HK-2 (cell line): ENCODE measurements around the gene DACT1.

Experiments
- DNase-seq: peaks from one replicate; pipeline ENCODE4 v3.0.0-alpha.2; 2018; ENCODE audit not compliant: unreplicated experiment

DACT1 gene

DNA sequence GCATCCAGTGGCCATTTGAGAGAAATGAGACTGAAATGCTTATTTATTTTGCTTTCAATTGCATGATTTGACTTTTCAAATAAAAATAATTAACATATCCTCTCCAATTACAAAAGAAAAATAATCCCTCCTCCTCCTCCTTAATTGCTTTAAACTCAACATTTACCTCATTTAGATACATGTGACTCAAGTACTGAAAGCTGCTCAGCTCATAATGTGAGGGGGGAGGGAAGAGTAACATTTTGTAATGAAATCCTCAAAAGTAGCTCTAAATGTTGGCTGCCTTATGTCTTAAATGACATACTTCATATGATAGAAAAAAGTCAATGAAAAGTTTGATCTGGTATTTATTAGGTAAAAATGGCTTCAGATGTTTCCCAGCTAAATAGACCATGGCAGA is 29.0 kb downstream of the DACT1 start:
- no peak for DNase-seq

DNA sequence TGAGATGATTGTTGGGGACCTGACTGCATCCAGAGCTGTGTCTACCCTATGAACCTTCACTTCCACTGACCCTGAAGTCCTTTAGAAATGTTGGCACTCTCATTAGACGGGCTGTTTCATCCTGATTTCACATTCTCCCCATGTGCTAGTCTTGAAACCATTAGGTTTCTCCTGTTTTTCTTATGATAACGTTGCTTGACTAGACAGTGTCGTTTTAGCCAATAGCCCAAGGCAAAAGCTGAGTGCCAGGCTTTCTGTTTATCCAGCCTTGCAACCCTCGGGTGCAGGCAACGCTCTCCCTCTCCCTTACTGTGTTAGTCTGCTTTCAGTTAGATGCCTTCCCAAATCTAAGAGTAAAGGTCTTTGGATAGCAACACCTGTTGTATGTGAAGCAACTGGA is 30.1 kb downstream of the DACT1 start:
- no peak for DNase-seq

DNA sequence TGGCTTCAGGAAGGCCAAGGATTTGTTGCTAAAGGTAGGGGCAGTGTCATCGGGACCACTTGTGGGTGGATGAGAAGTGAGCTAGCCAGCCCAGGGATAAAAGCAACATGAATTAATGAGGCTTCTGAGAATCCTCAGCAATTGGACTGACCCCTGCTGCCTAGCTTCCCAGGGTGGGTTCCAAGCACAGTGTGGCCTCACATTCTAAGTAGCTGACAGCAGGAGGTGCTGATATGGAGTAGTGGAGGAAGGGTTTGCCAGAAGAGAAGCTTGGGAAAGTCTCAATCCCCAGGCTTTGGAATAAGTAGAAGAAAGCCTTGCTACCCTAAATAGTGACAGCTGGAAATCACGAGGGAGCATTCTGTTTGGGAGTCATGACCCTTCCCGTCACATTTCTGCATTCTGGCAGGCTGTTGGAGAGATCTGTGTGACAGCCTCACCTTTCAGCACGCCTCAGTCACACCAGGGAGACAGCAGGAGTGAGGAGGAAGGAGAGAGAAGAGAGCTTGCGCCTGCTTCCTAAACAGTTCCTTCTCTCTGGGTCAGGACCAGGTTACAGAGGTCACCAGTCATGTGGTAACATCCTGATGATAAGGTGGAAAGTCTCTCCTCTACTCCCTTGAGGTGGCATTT is 31.2 kb downstream of the DACT1 start:
- no peak for DNase-seq

- no peak for DNase-seq
Observed at GRCh38 chr14:58669556-58670200, 31.9 kb downstream of the DACT1 start.

DNA sequence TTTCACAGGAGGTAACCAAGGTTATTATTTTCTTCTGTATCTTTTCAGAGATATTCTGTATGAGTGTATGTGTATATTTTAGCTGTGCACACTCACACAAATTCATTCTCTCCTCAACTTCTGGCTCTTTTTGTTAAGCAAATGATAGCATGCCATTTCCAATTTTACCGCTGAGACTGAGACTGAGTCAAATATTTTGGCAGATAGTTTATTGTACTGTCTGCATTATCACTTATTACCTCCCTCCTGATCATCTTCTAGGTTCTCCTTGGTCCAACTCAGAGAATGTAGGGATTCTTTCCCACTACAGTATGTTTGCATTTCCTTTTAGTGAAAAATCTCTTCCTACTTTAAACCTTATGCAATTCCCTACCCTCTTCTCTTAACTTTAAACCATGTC is 33.3 kb downstream of the DACT1 start:
- no peak for DNase-seq

DNA sequence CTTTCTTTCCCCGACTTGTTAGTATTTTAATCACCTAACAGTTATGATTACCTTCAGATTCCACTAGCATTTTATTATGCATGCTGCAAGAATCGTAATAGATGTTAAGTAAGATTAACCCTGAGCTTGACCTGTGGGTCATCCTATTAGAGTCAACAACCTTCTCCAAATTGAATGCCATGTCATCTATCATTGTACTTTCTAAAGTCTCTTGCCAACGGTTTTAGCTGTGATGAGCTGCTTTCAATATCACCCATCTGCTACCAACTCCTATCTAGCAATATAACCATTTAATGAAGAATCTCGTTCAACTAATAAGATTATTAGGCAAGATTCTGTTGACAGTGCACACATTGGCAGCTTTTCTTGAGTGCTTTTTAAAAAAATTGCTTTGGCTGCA is 33.7 kb downstream of the DACT1 start:
- no peak for DNase-seq

- no peak for DNase-seq
Observed at GRCh38 chr14:58673722-58674121, 36.0 kb downstream of the DACT1 start.

GRCh38 chr14:58677001-58677400 is 39.2 kb downstream of the DACT1 start:
- DNase-seq, result no peak

- no peak for DNase-seq
Observed at GRCh38 chr14:58677517-58677916, 39.8 kb downstream of the DACT1 start.

DNA sequence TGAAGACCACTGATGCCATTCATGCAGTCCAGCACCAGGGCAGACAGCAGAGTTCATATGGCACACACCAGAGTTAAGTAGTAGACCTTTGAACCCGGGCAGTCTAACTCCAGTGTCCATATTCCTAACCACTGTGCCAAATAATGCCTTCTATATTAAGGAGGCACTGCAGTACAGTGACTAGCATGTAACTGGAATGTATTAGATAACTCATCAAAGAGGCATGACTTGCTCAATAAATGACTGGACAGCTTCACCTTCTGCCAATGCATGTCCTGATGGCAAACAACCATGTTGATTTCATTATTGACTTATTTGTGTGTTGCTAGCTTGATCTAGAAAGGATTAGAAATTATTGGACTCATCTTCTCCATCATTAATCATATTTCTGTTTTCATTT is 40.2 kb downstream of the DACT1 start:
- no peak for DNase-seq

DNA sequence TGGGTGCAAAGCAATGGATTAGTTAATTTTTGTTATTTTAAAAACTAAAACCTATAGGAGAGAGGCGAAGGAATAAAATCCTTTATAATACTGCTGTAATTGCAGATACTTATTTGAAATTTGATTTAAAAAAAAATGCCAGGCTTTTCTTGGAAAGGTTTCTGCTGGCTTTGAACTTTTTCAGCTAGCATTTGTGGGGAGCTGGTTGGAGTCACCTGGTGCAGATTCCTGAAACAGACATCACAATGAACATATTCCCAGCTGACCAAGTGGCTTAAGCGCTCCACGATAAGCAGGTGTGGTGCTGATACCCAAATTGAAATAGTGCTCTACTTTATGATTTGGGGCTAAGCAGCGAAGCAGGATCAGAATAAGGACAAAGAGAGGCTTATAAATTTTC is 42.9 kb downstream of the DACT1 start:
- DNase-seq, result no peak

DNA sequence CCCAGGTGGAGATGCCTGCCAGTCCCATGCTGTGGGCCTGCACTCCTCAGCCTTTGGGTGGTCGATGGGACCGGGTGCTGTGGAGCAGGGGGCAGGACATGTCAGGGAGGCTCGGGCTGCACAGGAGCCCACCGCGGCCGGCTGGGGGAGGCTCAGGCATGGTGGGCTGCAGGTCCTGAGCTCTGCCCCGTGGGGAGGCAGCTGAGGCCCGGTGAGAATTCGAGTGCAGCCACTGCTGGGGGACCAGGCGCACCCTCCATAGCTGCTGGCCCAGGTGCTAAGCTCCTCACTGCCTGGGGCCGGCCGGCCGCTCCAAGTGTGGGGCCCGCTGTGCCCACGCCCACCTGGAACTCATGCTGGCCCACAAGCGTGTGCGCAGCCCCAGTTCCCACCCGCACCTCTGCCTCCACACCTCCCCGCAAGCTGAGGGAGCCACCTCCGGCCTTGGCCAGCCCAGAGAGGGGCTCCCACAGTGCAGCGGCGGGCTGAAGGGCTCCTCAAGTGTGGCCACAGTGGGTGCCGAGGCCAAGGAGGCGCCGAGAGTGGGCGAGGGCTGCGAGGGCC is 49.6 kb downstream of the DACT1 start:
- DNase-seq, result no peak

- DNase-seq, result no peak
Observed at GRCh38 chr14:58690801-58691516, 53.2 kb downstream of the DACT1 start.

DNA sequence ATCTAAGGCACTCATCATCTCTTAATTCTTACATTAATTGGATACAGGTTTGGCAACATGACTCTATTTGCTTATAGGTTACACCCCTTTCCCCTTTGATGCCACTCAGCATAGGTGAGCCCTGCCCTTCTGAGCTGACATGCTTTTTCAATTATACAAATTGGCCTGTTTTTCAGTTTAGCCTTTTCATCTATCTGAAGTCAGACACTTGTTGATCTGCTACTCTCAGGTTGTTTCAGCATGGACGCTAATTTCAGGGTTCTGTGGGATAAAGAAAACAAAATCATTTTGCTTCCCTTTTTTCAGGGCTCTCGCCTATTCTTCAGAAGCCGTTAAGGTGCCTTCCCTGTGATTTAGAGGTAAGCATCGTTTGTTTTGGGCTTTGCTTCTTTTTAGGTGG is 55.3 kb downstream of the DACT1 start:
- DNase-seq, result no peak

- DNase-seq, result no peak
Observed at GRCh38 chr14:58695514-58695913, 57.8 kb downstream of the DACT1 start.

DNA sequence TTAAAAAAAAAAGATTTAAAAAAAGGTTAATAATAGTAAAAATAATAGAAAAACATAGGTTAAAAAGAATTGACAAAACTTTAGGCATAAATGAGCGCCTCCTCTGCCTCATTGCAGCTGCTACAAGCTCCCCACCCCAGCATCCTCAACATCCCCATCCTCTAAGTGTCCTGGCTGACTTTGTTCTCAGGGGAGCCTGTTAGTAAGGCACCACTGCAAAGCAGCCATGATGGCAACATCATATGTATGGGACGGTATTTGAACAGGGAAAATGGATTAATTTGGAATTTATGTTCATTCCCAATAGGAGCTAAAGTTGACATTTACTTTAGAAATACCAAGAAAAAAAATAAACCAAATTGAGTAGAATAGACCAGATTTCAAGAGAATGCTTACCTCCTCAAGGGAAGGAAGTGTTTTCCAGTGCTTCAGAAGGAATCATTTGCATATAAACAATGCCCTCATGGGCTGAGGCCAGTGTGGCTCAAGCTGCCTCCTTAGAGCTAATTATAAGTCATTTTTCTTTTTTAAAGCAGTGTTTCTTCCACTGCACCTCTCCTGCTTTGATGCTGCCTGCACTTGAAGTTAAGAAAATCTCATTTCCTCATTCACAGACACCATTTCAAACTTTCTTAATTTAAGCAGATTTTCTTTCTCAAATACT is 59.6 kb downstream of the DACT1 start:
- no peak for DNase-seq
